ENCODE measurements around the gene MNT.

- TF ChIP-seq CTCF (IDR thresholded peaks at IDR 0.05 in 8 of 11, conservative IDR thresholded peaks at IDR 0.05 in 3 of 11) (no peak), POLR2AphosphoS5 (IDR thresholded peaks at IDR 0.05) (no peak)
Observed at GRCh38 chr17:2368359-2368758, 32.5 kb downstream of the MNT start.

All from spleen (tissue), 7 donors.